ENCODE data around the gene TMC6.
"Not testable (repeated sequence)": the region's sequence is repeated elsewhere in the genome, so short reads cannot be mapped to it uniquely, and the experiment has no call there.

The TMC6 gene

GRCh38 chr17:78110363-78111015 is 18.1 kb downstream of the TMC6 start:
- no peak for DNase-seq (ENCODE audit: low read depth)

- no peak for DNase-seq (ENCODE audit: low read depth)
These were observed 19.1 kb downstream of the TMC6 start for GRCh38 chr17:78109489-78109761.

GRCh38 chr17:78108726-78109488 is 19.6 kb downstream of the TMC6 start:
- DNase-seq (ENCODE audit: low read depth), result no peak

- no peak for DNase-seq (ENCODE audit: low read depth)
These were observed 20.4 kb downstream of the TMC6 start for GRCh38 chr17:78107976-78108725.

GRCh38 chr17:78107457-78107856 is 21.1 kb downstream of the TMC6 start:
- no peak for DNase-seq (ENCODE audit: low read depth)

GRCh38 chr17:78106211-78106610 is 22.3 kb downstream of the TMC6 start:
- no peak for DNase-seq (ENCODE audit: low read depth)

- no peak for DNase-seq (ENCODE audit: low read depth)
These were observed 23.0 kb downstream of the TMC6 start for GRCh38 chr17:78105551-78105950.

- no peak for DNase-seq (ENCODE audit: low read depth)
These were observed 23.5 kb downstream of the TMC6 start for GRCh38 chr17:78105101-78105500.

- DNase-seq (ENCODE audit: low read depth), result no peak
These were observed 24.0 kb downstream of the TMC6 start for GRCh38 chr17:78104540-78104941.

GRCh38 chr17:78103311-78103710 is 25.2 kb downstream of the TMC6 start:
- DNase-seq (ENCODE audit: low read depth), result no peak

GRCh38 chr17:78101542-78101941 is 27.0 kb downstream of the TMC6 start:
- DNase-seq (ENCODE audit: low read depth), result no peak

GRCh38 chr17:78101112-78101511 is 27.4 kb downstream of the TMC6 start:
- DNase-seq (ENCODE audit: low read depth), result no peak

- DNase-seq (ENCODE audit: low read depth), result no peak
These were observed 32.5 kb downstream of the TMC6 start for GRCh38 chr17:78096093-78096492.

GRCh38 chr17:78095035-78095434 is 33.5 kb downstream of the TMC6 start:
- no peak for DNase-seq (ENCODE audit: low read depth)

- DNase-seq (ENCODE audit: low read depth), result no peak
These were observed 35.7 kb downstream of the TMC6 start for GRCh38 chr17:78092794-78093324.

GRCh38 chr17:78089576-78090281 is 38.8 kb downstream of the TMC6 start:
- DNase-seq (ENCODE audit: low read depth), result no peak

GRCh38 chr17:78088529-78088928 is 40.0 kb downstream of the TMC6 start:
- DNase-seq (ENCODE audit: low read depth), result no peak

- no peak for DNase-seq (ENCODE audit: low read depth)
These were observed 41.8 kb downstream of the TMC6 start for GRCh38 chr17:78086740-78087139.

- DNase-seq (ENCODE audit: low read depth), result no peak
These were observed 45.6 kb downstream of the TMC6 start for GRCh38 chr17:78082988-78083387.

GRCh38 chr17:78082355-78082872 is 46.1 kb downstream of the TMC6 start:
- not testable (repeated sequence) for DNase-seq (ENCODE audit: low read depth)

- no peak for DNase-seq (ENCODE audit: low read depth)
These were observed 47.0 kb downstream of the TMC6 start for GRCh38 chr17:78081551-78081950.

- DNase-seq (ENCODE audit: low read depth), result no peak
These were observed 49.3 kb downstream of the TMC6 start for GRCh38 chr17:78079253-78079652.
